ENCODE measurements around the gene OR51B4.
A peak's percentile ranks its signal among the peaks of the same experiment; 100 is the strongest.
"Not testable (repeated sequence)": the region's sequence is repeated elsewhere in the genome, so short reads cannot be mapped to it uniquely, and the experiment has no call there.

The OR51B4 gene

DNA sequence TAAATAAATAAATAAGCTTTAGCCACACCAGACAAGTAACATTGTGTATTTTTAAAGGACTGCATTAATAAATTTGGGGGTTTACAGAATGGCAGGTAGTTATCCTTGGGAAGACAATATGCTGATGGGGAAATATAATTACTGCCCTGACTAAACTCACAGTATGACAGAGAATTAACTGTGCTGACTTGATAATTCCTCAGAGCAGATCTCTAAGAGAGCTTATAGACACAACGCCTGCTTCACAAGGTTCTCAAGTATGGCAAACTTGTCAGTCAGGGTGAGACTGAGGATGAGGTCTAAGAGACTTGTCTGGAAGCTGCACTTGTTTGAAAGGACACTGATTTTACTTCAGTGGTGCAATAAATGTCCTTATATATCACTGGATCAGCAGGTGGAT lies 3.3 kb downstream of the OR51B4 start:
- in situ Hi-C loops (cut with HindIII; ENCODE audit: low pct_ligation_motif_present, low pct_unique_long_range_greater_than_20kb, low sequenced_read_pairs): no loop called here
- DNase-seq: no peak

DNA sequence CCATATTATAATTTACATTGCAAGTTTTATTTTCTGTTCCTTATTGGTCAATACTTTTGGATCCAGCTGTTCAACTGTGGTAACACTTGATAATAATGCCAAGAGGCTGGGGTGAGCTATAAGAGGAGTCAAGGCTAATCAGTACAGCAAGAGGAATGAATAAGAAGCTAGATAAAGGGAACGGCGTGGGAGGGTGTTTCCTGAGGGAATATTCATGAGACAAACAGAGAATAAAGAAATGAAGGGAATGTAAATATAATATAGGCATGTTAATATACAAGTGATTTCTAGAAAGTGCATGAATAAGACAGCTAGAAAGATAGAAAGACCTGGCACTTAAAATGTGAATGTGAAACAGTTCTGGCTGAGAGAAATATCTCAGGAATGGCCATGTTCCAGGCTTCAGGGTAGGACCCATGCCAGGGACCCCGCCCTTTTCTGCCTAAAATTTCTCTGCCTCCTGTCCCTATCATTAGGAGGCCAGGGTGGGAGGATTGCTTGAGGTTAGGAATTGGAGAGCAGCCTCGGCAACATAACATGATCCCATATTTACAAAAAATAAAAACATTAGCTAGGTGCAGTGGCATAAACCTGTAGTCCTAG lies 3.9 kb downstream of the OR51B4 start:
- DNase-seq: no peak
- in situ Hi-C loops (cut with HindIII; ENCODE audit: low pct_ligation_motif_present, low pct_unique_long_range_greater_than_20kb, low sequenced_read_pairs): no loop called here

DNA sequence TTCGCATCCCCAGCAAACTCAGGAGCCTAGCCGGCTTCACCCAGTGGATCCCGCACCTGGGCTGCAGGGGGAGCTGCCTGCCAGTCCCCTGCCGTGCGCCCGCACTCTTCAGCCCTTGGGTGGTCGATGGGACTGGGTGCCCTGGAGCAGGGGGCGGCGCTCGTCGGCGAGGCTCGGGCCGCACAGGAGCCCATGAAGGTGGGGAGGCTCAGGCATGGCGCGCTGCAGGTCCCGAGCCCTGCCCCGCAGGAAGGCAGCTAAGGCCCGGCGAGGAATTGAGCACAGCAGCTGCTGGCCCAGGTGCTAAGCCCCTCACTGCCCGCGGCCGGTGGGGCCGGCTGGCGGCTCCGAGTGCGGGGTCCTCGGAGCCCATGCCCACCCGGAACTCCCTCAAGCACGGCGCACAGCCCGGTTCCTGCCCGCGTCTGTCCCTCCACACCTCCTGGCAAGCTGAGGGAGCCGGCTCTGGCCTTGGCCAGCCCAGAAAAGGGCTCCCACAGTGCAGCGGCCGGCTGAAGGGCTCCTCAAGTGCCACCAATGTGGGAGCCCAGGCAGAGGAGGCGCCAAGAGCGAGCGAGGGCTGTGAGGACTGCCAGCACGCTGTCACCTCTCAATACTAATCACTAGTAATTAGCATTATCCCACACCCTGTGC lies 7.3 kb downstream of the OR51B4 start:
- in situ Hi-C loops (cut with HindIII; ENCODE audit: low pct_ligation_motif_present, low pct_unique_long_range_greater_than_20kb, low sequenced_read_pairs); DNase-seq: not testable (repeated sequence)

DNA sequence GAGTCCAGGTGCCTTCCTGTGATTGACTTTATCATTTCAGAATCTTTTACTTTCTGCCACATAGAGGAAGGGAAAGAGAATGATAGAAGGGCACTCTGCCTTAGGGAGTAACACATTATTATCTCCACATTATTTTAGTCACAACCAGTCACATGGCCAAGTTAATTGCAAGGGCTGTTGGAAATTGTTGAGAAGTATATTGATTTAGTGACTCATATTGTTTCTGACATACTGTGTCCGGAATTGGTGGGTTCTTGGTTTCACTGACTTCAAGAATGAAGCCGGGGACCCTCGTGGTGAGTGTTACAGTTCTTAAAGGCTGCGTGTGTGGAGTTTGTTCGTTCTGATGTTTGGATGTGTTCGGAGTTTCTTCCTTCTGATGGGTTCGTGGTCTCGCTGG lies 8.7 kb downstream of the OR51B4 start:
- in situ Hi-C loops (cut with HindIII; ENCODE audit: low pct_ligation_motif_present, low pct_unique_long_range_greater_than_20kb, low sequenced_read_pairs): no loop called here
- DNase-seq: no peak

DNA sequence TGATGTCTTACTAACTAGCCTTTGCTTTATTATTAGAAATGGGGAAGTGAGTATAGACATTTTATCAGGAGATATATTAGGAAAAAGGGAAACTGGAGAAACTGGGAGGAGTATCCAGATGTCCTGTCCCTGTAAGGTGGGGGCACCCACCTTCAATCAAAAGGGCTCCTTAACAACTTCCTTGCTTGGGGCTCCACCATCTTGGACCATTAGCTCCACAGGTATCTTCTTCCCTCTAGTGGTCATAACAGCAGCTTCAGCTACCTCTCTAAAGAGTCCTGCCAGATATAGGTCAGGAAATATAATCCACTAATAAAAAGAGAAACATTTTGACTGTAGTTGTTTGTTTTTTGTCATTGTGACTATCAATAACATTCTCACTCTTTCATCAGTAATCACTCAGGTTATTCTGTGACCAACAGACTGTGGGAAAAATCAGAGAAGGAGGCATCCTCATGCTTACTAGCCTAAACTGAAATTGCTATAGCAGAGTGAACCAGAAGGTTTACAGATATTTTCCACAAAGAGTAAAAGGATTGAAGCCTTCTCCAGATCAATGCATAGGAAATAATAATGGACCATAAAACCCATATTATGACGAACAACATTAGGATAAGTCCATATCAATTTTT lies 10.4 kb downstream of the OR51B4 start:
- in situ Hi-C loops (cut with HindIII; ENCODE audit: low pct_ligation_motif_present, low pct_unique_long_range_greater_than_20kb, low sequenced_read_pairs): no loop called here
- DNase-seq: peak; percentile 59

DNA sequence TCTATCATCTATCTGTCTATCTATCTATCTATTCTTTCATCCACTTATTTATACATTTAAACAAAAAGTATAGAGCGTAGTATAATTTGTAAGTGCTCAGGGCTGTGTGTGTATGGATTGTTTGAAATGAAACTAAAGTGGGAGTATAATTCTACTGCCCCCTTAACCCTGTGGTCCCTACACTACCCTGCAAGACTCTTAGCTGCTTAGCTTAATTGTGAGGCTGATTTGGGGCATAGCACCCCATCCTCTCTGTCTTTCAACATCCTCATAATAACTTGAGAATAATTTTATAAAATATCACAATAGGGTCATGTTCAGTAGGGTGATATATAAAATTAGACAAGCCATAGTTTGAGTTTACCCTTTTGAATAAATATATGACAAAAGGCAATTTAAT lies 11.6 kb downstream of the OR51B4 start:
- DNase-seq: no peak
- in situ Hi-C loops (cut with HindIII; ENCODE audit: low pct_ligation_motif_present, low pct_unique_long_range_greater_than_20kb, low sequenced_read_pairs): no loop called here

DNA sequence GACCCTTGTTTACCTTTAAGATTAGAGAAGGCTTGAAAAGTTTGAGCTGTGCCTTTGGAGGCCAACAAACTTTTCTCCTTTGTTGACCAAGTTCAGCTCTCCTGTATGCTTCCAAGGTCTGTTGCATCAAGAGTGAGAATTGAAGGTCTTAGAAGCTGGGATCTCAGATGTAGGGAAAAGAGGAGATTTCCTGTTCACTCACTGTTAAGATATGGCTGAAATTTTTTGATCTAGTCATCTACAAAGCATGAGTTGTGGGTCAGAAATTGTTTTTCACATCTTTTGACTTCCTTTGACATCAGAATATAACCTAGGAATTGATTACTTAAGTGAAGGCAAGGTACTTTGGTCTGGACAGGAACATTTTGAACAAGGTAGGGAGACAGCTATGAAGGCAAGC lies 12.1 kb downstream of the OR51B4 start:
- DNase-seq: no peak
- in situ Hi-C loops (cut with HindIII; ENCODE audit: low pct_ligation_motif_present, low pct_unique_long_range_greater_than_20kb, low sequenced_read_pairs): no loop called here

DNA sequence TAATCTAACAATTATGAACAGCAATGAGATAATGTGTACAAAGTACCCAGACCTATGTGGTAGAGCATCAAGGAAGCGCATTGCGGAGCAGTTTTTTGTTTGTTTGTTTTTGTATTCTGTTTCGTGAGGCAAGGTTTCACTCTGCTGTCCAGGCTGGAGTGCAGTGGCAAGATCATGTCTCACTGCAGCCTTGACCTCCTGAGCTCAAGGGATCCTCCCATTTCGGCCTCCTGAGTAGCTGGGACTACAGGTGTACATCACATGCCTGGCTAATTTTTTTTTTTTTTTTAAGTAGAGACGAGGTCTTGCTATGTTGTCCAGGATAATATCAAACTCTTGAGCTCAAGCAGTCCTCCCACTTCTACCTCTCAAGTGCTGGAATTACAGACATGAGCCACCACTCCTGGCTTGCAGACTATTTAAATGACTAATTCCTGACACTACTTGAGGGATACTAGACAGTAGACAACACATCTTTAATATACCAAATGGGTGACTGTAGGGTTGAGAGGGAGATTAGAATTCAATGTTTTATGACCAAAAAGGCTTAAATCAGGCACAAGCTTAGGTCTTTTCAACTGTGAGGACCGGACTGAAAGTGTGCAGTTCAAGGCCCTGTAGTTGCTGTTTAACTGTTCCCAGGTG lies 12.7 kb downstream of the OR51B4 start:
- in situ Hi-C loops (cut with HindIII; ENCODE audit: low pct_ligation_motif_present, low pct_unique_long_range_greater_than_20kb, low sequenced_read_pairs): no loop called here
- DNase-seq: no peak

DNA sequence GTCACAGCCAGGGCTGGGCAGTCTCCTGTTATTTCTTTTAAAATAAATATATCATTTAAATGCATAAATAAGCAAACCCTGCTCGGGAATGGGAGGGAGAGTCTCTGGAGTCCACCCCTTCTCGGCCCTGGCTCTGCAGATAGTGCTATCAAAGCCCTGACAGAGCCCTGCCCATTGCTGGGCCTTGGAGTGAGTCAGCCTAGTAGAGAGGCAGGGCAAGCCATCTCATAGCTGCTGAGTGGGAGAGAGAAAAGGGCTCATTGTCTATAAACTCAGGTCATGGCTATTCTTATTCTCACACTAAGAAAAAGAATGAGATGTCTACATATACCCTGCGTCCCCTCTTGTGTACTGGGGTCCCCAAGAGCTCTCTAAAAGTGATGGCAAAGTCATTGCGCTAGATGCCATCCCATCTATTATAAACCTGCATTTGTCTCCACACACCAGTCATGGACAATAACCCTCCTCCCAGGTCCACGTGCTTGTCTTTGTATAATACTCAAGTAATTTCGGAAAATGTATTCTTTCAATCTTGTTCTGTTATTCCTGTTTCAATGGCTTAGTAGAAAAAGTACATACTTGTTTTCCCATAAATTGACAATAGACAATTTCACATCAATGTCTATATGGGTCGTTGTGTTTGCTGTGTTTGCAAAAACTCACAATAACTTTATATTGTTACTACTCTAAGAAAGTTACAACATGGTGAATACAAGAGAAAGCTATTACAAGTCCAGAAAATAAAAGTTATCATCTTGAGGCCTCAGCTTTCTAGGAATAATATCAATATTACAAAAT lies 13.4 kb downstream of the OR51B4 start:
- in situ Hi-C loops (cut with HindIII; ENCODE audit: low pct_ligation_motif_present, low pct_unique_long_range_greater_than_20kb, low sequenced_read_pairs): no loop called here
- DNase-seq: no peak

DNA sequence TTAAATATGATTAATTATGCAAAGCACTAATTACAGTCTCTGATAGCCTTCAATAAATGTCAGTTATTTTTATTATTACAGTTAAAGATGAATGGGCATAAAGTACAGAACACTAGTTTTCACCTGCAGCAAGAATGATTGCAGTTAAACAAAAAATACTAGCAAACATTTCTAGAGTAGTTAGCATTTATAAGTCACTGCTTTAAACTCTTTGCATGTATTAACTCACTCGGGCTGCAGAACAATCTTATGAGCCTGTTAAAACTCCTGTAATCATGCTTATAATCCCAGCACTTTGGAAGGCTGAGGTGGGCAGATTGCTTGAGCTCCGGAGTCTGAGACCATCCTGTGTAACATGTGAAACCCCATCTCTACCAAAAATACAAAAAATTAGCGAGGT lies 14.8 kb downstream of the OR51B4 start:
- in situ Hi-C loops (cut with HindIII; ENCODE audit: low pct_ligation_motif_present, low pct_unique_long_range_greater_than_20kb, low sequenced_read_pairs): no loop called here
- no peak for DNase-seq

DNA sequence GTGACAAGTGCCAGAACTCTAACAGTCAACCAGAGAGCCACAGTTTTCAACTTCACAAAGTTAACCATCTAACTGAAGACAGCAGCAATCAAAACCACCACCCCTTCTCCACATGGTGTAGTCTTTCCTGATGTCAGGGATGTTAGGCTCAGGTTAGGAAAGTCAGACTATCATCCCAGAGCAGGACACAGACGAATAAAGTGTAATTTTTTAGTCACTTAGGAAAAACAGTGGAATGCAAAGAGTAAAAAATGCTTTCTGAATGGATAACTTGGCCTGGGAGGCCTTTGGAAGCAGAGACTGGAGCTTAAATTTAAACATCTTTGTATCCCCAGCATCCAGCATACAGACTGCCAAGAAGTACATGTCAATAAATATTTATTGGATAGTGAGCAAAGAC lies 15.4 kb downstream of the OR51B4 start:
- DNase-seq: no peak
- in situ Hi-C loops (cut with HindIII; ENCODE audit: low pct_ligation_motif_present, low pct_unique_long_range_greater_than_20kb, low sequenced_read_pairs): no loop called here

DNA sequence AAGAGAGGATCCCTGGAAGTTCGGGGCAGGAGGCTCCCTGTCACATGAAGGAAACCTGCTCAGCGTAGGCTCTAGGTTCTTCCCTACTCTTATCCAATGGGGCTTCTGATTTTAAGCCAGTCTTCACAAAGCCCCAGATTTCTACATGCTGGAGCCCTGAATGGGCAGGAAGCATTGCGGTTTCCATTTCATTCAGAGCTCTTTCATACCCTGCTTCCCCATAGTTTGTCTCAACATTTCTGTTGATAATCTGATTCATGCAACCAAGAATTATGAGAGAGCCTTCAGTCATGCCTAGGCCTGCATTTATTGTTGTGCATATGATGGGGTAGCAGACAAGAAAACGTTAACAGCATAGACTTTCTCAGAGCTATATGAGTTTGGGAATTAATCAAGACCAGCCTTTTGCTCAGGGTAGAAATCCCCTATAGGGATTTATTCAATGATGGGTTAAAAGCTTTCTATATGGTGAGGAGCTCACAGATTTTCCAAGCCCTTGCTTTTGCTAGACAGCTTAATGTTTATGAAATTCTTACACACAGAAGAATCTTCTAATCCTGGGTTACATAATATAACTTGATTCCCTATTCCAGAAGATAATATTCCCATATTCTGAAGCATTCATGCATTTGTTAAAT lies 15.9 kb downstream of the OR51B4 start:
- in situ Hi-C loops (cut with HindIII; ENCODE audit: low pct_ligation_motif_present, low pct_unique_long_range_greater_than_20kb, low sequenced_read_pairs): no loop called here

DNA sequence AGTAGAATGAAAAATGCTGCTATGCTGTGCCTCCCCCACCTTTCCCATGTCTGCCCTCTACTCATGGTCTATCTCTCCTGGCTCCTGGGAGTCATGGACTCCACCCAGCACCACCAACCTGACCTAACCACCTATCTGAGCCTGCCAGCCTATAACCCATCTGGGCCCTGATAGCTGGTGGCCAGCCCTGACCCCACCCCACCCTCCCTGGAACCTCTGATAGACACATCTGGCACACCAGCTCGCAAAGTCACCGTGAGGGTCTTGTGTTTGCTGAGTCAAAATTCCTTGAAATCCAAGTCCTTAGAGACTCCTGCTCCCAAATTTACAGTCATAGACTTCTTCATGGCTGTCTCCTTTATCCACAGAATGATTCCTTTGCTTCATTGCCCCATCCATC lies 17.1 kb downstream of the OR51B4 start:
- no peak for DNase-seq
- in situ Hi-C loops (cut with HindIII; ENCODE audit: low pct_ligation_motif_present, low pct_unique_long_range_greater_than_20kb, low sequenced_read_pairs): no loop called here

More for the DNA sequence above, 15.9 kb downstream of the OR51B4 start:
- DNase-seq: no peak

DNA sequence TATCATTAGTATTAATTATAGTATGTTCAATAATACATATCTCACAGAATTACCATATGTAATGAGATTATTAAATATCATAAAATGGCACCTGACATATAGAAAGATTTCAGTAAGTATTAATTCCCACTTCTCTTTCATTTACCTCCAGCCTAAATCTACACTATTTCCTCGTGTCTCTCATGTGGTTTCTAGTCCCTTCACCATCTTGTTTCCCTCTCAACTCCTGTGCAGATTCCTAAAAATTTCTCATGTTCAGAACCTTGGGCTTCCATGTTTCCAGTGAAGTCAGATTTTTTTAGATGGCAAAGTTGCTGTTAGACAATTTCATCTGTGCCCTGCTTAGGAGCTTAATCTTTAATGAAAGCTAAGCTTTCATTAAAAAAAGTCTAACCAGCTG lies 17.9 kb downstream of the OR51B4 start:
- DNase-seq: no peak
- in situ Hi-C loops (cut with HindIII; ENCODE audit: low pct_ligation_motif_present, low pct_unique_long_range_greater_than_20kb, low sequenced_read_pairs): no loop called here

DNA sequence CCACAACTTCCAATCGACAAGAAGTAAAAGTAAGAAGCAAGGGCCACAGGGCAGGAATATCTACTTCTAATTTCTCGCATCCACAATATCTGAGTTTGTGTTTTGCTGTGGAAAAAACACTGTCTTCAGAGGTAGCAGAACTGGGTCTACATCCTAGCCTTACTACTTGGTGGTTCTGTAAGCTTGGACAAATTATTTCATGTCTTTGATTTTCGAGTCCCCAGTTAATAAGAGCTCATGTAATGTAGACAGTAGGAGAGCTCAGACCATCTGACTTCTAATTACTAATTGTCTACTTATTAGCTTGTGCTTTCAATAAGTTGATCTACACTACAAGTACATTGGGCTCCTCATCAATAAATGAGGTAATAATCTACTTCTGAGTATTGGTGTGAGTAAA lies 18.7 kb downstream of the OR51B4 start:
- no peak for DNase-seq
- in situ Hi-C loops (cut with HindIII; ENCODE audit: low pct_ligation_motif_present, low pct_unique_long_range_greater_than_20kb, low sequenced_read_pairs): no loop called here

DNA sequence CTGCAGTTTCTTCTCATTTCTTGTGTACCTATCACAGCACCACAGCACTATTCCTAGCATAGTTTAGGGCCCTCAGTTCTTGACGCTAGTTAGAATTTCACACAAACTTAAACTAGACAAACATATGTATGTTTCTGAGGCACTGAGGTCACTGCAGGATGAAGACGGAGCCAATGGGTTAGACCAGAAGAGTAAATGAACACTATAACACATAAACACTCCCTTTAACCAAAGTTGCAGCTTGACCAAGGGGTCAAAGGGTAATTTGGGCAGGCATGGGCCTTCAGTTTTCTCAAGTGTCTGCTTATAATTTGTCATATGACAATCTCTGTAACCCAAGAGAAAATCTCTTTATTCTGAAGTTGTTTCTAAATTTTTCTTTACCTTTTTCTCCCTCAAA lies 19.1 kb downstream of the OR51B4 start:
- no peak for DNase-seq

DNA sequence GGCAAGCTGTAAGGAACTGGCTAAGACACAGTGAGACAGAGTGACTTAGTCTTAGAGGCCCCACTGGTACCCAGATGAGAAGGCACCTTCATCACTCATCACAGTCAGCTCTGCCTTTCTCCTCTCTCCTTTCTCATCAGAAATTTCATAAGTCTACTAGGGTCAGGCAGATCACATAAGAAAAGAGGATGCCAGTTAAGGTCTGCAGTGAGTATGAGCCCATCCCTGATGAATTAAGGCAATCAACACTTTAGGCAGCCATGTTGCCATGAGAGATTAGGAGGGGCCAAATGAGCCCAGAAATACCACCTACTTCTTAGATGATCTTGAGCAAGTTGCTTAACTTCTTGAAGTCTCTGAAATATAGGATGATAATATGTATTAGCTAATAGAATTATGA lies 20.1 kb downstream of the OR51B4 start:
- DNase-seq: no peak
- in situ Hi-C loops (cut with HindIII; ENCODE audit: low pct_ligation_motif_present, low pct_unique_long_range_greater_than_20kb, low sequenced_read_pairs): no loop called here

More for the DNA sequence above, 19.1 kb downstream of the OR51B4 start:
- in situ Hi-C loops (cut with HindIII; ENCODE audit: low pct_ligation_motif_present, low pct_unique_long_range_greater_than_20kb, low sequenced_read_pairs): no loop called here

DNA sequence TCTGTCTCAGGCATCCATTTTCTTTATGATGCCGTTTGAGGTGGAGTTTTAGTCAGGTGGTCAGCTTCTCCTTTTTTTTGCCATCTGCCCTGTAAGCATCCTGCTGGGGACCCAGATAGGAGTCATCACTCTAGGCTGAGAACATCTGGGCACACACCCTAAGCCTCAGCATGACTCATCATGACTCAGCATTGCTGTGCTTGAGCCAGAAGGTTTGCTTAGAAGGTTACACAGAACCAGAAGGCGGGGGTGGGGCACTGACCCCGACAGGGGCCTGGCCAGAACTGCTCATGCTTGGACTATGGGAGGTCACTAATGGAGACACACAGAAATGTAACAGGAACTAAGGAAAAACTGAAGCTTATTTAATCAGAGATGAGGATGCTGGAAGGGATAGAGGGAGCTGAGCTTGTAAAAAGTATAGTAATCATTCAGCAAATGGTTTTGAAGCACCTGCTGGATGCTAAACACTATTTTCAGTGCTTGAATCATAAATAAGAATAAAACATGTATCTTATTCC lies 21.1 kb downstream of the OR51B4 start:
- DNase-seq: peak; percentile 93
- in situ Hi-C loops (cut with HindIII; ENCODE audit: low pct_ligation_motif_present, low pct_unique_long_range_greater_than_20kb, low sequenced_read_pairs): no loop called here
